PC-3 (cell line): ENCODE measurements around the gene NYAP1.

ENCODE experiments used
- EZH2 ChIP-seq: fragments of 300-600 bp; sonication (generic); IDR thresholded peaks from one replicate; pipeline ENCODE4 v1.6.1; 2017; ENCODE audit warnings: antibody characterized with exemption, mild to moderate bottlenecking, low read length; ENCODE audit not compliant: unreplicated experiment
- EZH2phosphoT487 ChIP-seq: fragments of 300-600 bp; sonication (generic); IDR thresholded peaks from 2 replicates; pipeline ENCODE4 v1.6.1; 2018; ENCODE audit warnings: mild to moderate bottlenecking, antibody characterized with exemption, low read length, borderline replicate concordance
- TF ChIP-seq, protein P1 (sequence below): fragments of 300-600 bp; sonication (generic); conservative IDR thresholded peaks from 2 replicates; pipeline ENCODE4 v1.5.1; 2017; ENCODE audit warnings: antibody characterized with exemption, low read depth, mild to moderate bottlenecking, low read length

DNA sequence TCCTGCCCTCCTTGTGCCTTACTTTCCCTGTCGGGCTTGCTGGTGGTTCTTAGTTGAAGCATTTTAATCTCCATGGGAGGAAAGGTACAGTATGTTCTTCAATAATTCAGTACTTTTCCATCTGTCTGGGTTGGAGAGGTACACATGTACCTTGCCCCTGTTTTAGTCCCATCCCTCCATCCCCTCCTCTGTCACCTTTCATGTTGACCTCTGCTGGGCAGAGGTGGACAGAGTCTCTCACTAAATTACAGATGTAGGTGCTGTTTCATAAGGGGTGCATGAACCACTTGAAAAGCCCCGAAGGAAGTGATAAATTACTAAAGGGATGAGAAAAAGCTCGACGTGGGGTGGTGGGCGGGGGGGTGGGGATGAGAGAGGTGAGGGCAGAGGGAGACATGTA lies 60.7 kb downstream of the NYAP1 start:
- TF ChIP-seq, protein P1, sequence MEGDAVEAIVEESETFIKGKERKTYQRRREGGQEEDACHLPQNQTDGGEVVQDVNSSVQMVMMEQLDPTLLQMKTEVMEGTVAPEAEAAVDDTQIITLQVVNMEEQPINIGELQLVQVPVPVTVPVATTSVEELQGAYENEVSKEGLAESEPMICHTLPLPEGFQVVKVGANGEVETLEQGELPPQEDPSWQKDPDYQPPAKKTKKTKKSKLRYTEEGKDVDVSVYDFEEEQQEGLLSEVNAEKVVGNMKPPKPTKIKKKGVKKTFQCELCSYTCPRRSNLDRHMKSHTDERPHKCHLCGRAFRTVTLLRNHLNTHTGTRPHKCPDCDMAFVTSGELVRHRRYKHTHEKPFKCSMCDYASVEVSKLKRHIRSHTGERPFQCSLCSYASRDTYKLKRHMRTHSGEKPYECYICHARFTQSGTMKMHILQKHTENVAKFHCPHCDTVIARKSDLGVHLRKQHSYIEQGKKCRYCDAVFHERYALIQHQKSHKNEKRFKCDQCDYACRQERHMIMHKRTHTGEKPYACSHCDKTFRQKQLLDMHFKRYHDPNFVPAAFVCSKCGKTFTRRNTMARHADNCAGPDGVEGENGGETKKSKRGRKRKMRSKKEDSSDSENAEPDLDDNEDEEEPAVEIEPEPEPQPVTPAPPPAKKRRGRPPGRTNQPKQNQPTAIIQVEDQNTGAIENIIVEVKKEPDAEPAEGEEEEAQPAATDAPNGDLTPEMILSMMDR: no peak
- TF ChIP-seq EZH2 (no peak), EZH2phosphoT487 (no peak)
